PC-9 (cell line): ENCODE results near the gene TBC1D9B. TPM values are rescaled to one million over a fixed set of nuclear protein-coding genes. Genes with fewer than 3 reads are reported as not detected.

Experiments
- BruUV-seq: library from RNA; stranded (reverse); fragments of 400-500 nt; replicated peaks from 2 replicates; lab custom pipeline; 2021; lab: Mats Ljungman, UMichigan
- CTCF ChIA-PET: fragments of 300-600 bp; sonication (Branson Sonifier 250); formaldehyde crosslinking; loops from one replicate; lab custom pipeline; 2022; ENCODE audit warnings: antibody characterized with exemption; lab: Charles Lee
- POLR2A ChIA-PET: fragments of 300-600 bp; sonication (Branson Sonifier 250); formaldehyde crosslinking; loops from one replicate; lab custom pipeline; 2022; ENCODE audit warnings: antibody characterized with exemption; ENCODE audit not compliant: unreplicated experiment; lab: Charles Lee
- DNase-seq, 2 experiments: peaks; one replicate each; pipeline versions ENCODE4 v3.0.0 to v3.0.0-alpha.2; 2015 to 2022; ENCODE audit warnings: mixed read lengths in 1 of 2
- H2AFZ ChIP-seq: fragments of 200-600 bp; sonication (generic); 2 replicates; pipeline ENCODE4 v1.8.1; 2017; ENCODE audit warnings: antibody characterized with exemption
- H3F3A ChIP-seq: fragments of 200-600 bp; sonication (generic); 2 replicates; pipeline ENCODE4 v1.8.1; 2017; ENCODE audit warnings: antibody characterized with exemption, mild to moderate bottlenecking, low read depth; ENCODE audit not compliant: insufficient read depth
- H3K27ac ChIP-seq: fragments of 200-600 bp; sonication (generic); 2 replicates; pipeline ENCODE4 v1.6.1; 2016; ENCODE audit warnings: mixed run types
- H3K27me3 ChIP-seq: fragments of 200-600 bp; sonication (generic); 2 replicates; pipeline ENCODE4 v1.6.1; 2016; ENCODE audit warnings: low read depth, mixed run types; ENCODE audit not compliant: insufficient read depth
- H3K36me3 ChIP-seq: fragments of 200-600 bp; sonication (generic); 2 replicates; pipeline ENCODE4 v1.6.1; 2016; ENCODE audit warnings: low read depth, mixed run types
- H3K4me1 ChIP-seq: fragments of 200-600 bp; sonication (generic); replicated peaks from 2 replicates; pipeline ENCODE4 v1.6.1; 2016; ENCODE audit warnings: mixed run types; ENCODE audit not compliant: insufficient read depth
- H3K4me2 ChIP-seq: fragments of 200-600 bp; sonication (generic); 2 replicates; pipeline ENCODE4 v1.6.1; 2017; ENCODE audit warnings: mixed run types
- H3K4me3 ChIP-seq: fragments of 200-600 bp; sonication (generic); 2 replicates; pipeline ENCODE4 v1.6.1; 2016; ENCODE audit warnings: mixed run types
- H3K79me2 ChIP-seq: fragments of 200-600 bp; sonication (generic); 2 replicates; pipeline ENCODE4 v1.6.1; 2017; ENCODE audit warnings: low read depth, mixed run types
- H3K9me2 ChIP-seq: fragments of 200-600 bp; sonication (generic); 2 replicates; pipeline ENCODE4 v1.8.1; 2017; ENCODE audit warnings: mild to moderate bottlenecking; ENCODE audit not compliant: insufficient read depth
- H3K9me3 ChIP-seq: fragments of 200-600 bp; sonication (generic); 2 replicates; pipeline ENCODE4 v1.8.1; 2016; ENCODE audit warnings: low read depth; ENCODE audit not compliant: insufficient read depth
- H4K20me1 ChIP-seq: fragments of 200-600 bp; sonication (generic); 2 replicates; pipeline ENCODE4 v1.8.1; 2017; ENCODE audit not compliant: insufficient read depth
- EZH2 ChIP-seq: fragments of 200-600 bp; sonication (generic); IDR thresholded peaks from 2 replicates; pipeline ENCODE4 v1.8.0; 2017; ENCODE audit warnings: antibody characterized with exemption, low read depth
- intact Hi-C: fragments of 100-400 bp; cut with micrococcal nuclease; formaldehyde crosslinking; loops from one replicate; pipeline ENCODE4 v1.10.0; 2022; ENCODE audit not compliant: unreplicated experiment
- total RNA-seq: library from RNA; stranded (reverse); gene quantifications from 2 replicates; pipeline ENCODE4 v1.2.3, GENCODE V29; 2021
- TF ChIP-seq, protein P1 (sequence below): fragments of 200-600 bp; sonication (generic); conservative IDR thresholded peaks from 2 replicates; pipeline ENCODE4 v1.6.1; 2017; ENCODE audit warnings: mixed run types, antibody characterized with exemption, mild to moderate bottlenecking, moderate library complexity

The TBC1D9B gene
- total RNA-seq, 1 experiment from 2014 or later, result 118 TPM

- H3K9me3 ChIP-seq, result peaks cover 16% of the 10 kb centered on the region
- H3K4me1 ChIP-seq, result no peaks in the 10 kb centered on the region
- no peaks in the 10 kb centered on the region for H3K79me2 ChIP-seq
- no peaks in the 10 kb centered on the region for H3F3A ChIP-seq
- no peak overlapping the region for H3K4me3 ChIP-seq
- no peak overlapping the region for H3K27ac ChIP-seq
- TF ChIP-seq, protein P1, sequence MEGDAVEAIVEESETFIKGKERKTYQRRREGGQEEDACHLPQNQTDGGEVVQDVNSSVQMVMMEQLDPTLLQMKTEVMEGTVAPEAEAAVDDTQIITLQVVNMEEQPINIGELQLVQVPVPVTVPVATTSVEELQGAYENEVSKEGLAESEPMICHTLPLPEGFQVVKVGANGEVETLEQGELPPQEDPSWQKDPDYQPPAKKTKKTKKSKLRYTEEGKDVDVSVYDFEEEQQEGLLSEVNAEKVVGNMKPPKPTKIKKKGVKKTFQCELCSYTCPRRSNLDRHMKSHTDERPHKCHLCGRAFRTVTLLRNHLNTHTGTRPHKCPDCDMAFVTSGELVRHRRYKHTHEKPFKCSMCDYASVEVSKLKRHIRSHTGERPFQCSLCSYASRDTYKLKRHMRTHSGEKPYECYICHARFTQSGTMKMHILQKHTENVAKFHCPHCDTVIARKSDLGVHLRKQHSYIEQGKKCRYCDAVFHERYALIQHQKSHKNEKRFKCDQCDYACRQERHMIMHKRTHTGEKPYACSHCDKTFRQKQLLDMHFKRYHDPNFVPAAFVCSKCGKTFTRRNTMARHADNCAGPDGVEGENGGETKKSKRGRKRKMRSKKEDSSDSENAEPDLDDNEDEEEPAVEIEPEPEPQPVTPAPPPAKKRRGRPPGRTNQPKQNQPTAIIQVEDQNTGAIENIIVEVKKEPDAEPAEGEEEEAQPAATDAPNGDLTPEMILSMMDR, result no peak
- no peak for TF ChIP-seq EZH2
- no peak overlapping the region for H3K4me2 ChIP-seq
- no peak for DNase-seq
- H3K9me2 ChIP-seq, result no peaks in the 10 kb centered on the region
- ChIA-PET POLR2A (no interaction called here), CTCF (no interaction called here)
- BruUV-seq, result no TSS peak
- no peaks in the 10 kb centered on the region for H4K20me1 ChIP-seq
- no peak overlapping the region for H2AFZ ChIP-seq
- peaks cover 38% of the 10 kb centered on the region for H3K36me3 ChIP-seq
- intact Hi-C loops, result no loop called here
- H3K27me3 ChIP-seq, result no peaks in the 10 kb centered on the region
Measured at GRCh38 chr5:179885491-179886090, 22.1 kb downstream of the TBC1D9B start.

- Histone ChIP-seq H3K9me2 (no peaks in the 10 kb centered on the region), H3K9me3 (peaks cover 16% of the 10 kb centered on the region), H3F3A (no peaks in the 10 kb centered on the region), H4K20me1 (no peaks in the 10 kb centered on the region), H3K4me2 (no peak overlapping the region), H3K79me2 (no peaks in the 10 kb centered on the region), H3K36me3 (peaks cover 34% of the 10 kb centered on the region), H3K4me1 (no peaks in the 10 kb centered on the region), H3K4me3 (no peak overlapping the region), H3K27ac (no peak overlapping the region), H2AFZ (no peak overlapping the region), H3K27me3 (no peaks in the 10 kb centered on the region)
- no peak for DNase-seq
- no peak for TF ChIP-seq EZH2
- TF ChIP-seq, protein P1, result no peak
- no TSS peak for BruUV-seq
- ChIA-PET POLR2A (no interaction called here), CTCF (no interaction called here)
- intact Hi-C loops, result no loop called here
Measured at GRCh38 chr5:179883163-179883562, 24.5 kb downstream of the TBC1D9B start.

GRCh38 chr5:179882338-179882737 is 25.4 kb downstream of the TBC1D9B start:
- DNase-seq, result no peak
- H3K9me3 ChIP-seq, result peaks cover 16% of the 10 kb centered on the region
- H3F3A ChIP-seq, result no peaks in the 10 kb centered on the region
- H2AFZ ChIP-seq, result no peak overlapping the region
- no peaks in the 10 kb centered on the region for H3K79me2 ChIP-seq
- no peaks in the 10 kb centered on the region for H3K4me1 ChIP-seq
- no peaks in the 10 kb centered on the region for H4K20me1 ChIP-seq
- no TSS peak for BruUV-seq
- no peak overlapping the region for H3K4me2 ChIP-seq
- ChIA-PET POLR2A (no interaction called here), CTCF (no interaction called here)
- no peak overlapping the region for H3K27ac ChIP-seq
- no peak overlapping the region for H3K4me3 ChIP-seq
- TF ChIP-seq, protein P1, result no peak
- no peak for TF ChIP-seq EZH2
- peaks cover 34% of the 10 kb centered on the region for H3K36me3 ChIP-seq
- intact Hi-C loops, result no loop called here
- no peaks in the 10 kb centered on the region for H3K27me3 ChIP-seq
- H3K9me2 ChIP-seq, result no peaks in the 10 kb centered on the region
